HG03097 (cell line): ENCODE data around the gene GRAMD2A.
A peak's percentile ranks its signal among the peaks of the same experiment; 100 is the strongest.

Source experiments
- ATAC-seq: cut with Tn5 transposase; IDR thresholded peaks from one replicate; pipeline ENCODE4 v1.9.1; 2021; ENCODE audit not compliant: unreplicated experiment, low FRiP score

The GRAMD2A gene

DNA sequence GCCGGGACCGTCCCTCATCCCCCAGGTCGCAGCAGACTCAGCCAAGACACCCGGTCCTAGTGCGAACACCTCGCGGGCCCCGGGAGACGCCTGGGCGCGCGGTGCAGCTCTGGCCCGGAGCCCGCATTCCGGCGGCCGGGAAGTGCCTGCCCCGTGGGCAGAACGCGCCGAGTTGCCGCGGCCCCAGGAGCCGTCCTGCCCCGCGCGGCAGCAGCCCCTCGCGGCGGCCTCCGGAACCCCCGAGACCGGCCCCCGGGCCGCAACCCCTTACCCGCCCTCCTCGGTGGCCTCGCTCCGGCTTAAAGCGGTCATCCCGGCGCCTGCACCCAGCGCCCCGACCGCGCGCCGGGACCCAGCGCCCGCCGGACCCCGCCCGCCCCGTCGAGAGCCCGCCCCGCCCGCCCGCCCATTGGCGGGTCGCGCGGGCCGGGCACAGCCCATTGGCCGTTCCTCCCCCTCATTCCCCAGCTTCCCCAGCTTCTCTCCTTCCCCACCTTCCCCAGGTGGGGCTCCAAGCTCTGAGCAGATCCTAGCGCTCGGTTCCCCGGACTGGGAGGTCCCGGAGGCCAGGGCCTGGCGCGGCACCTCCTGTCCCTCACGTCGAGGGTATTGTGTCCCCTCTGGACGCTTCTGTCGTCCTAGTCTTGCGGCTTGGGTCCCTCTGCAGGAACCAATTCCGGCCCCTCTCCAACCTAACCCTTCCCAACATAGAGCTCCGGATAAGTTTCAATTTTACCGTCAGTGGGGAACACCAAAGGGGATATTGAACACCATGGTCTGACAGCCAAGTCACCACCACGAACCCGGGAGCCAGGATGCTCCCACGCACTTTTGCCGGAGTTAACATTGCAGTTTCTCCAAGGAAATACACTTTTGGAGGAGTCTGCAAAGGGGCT, at the start of gene GRAMD2A:
TSS of gene GRAMD2A (minus strand) at position 328 of the 896 bp plus-strand sequence.
- no peak for ATAC-seq

DNA sequence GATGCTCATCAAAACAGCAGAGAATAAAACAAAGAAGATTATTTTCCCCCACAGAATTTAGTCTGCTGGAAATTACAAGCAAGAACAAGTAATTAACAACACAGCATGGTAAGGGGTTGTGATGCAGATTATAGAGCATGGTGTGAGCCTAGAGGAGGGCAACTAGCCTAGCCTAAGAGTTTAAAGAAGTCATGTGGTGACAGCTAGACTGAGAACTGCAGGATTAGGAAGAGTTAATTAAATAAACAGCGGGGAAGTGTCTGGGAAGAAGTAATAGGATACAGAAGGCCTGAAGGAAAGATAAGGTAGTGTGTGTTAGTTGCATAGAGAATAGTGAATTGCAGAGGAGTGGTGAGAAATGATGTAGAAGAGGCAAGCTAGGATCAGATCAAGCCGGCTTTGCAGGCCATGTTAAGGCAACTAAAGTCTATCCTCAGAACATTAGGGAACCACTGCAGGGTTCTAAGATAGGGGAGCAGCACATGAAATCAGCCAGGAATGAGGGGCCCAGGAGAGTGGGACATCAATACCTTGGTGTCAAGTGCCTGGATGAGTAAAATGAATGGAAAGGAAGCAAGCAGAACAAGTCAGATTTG, 45.3 kb upstream of the GRAMD2A start:
- ATAC-seq = no peak

DNA sequence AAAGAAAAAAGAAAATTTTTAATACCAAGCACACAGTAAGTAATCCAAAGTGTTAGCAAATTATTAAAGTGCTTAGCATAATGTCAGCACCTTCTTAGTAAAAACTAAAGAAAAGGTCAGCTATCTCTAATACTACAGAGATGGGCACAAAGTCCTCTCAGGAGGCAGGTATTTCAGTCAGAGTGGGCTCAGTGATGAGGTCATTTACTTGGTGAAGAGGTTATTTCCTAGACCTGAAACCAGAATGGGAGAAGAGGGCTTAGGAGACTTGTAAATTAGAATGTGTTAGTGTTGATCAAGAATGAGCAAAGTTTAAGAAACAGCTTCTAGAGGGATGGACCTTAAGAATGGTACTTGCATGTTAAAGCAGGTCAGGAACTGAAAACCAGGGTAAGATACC, 42.1 kb upstream of the GRAMD2A start:
- no peak for ATAC-seq

DNA sequence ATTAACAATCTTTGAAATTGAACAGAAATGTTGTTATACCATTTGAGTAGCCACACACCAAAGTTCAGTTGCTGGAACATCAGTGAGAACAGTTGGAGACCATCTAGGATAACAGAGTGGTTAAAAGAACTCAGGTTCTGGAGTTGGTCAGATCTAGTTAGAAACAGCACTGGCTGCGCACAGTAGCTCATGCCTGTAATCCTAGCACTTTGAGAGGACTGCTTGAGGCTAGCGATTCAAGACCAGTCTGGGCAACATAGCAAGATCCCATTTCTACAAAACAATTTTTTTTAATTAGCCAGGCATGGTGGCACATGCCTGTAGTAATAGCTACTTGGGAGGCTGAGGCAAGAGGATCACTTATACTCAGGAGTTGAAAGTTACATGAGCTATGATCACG, 41.0 kb upstream of the GRAMD2A start:
- ATAC-seq = no peak

GRCh38 chr15:72237853-72238224, 40.3 kb upstream of the GRAMD2A start:
- no peak for ATAC-seq

- ATAC-seq = peak; percentile 63
Measured at GRCh38 chr15:72237029-72237852, 39.7 kb upstream of the GRAMD2A start.

- ATAC-seq = no peak
Measured at GRCh38 chr15:72236381-72237003, 38.9 kb upstream of the GRAMD2A start.

DNA sequence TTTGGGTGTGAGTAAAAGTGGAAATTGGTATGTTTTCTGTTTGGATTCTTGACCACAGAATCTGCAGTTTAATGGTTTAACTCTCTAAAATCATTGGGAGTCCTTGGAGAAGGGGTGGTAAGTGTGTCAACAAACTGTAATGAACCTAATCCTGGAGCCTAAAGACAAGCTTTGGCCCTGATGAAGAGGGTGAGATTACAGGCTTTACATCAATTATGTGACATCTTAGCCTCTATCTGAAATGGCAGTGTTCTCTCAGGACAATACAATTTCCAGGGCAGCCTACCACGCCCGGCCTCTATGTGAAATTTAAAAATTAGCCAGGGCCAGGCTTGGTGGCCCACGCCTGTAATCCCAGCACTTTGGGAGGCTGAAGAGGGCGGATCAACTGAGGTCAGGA, 37.7 kb upstream of the GRAMD2A start:
- ATAC-seq = no peak

DNA sequence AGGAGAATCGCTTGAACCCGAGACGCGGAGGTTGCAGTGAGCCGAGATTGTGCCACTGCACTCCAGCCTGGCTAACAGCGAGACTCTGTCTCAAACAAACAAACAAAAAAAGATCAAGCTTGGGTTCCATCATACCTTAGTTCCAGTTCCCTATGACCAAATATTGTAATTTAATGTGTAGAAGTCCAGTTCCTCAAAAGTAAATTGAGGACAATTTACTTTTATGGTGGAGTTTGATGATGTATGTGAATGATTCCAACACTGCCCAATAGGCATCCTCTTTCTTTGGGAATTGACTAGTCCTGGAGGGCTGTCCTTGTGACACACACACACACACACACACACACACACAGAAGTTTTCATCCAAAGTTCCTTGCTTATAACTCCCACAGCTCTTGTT, 36.2 kb upstream of the GRAMD2A start:
- ATAC-seq = no peak

DNA sequence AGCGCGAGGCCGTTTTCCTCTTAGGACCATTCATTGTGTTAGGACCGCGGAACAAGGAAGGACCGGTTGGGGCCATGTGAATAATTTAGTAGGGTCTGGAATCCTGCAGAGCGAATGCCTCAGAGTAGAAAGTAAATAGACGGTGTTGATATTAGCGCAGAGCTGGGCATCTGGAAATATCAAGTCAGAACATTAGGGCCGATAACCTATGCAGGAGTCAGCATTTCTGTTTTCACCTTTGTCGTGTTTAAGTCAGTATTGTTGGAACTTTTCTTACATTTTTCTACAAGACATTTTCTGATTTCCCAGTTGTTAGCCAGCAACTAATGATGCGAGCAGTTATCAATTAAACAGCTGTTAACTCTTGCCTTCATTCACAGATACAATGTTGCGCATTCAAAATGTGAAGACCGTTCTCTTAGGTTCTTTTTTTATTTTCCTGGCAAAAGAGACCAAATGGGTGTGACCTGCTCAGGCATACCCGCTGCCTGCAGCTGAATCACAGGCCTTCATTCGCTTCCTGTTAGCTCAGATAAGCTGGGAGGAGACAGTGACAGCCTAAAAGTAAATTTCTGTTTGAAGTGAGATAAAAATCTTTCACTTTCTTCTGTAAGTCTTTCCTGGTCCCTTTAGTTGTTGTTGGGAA, 34.4 kb upstream of the GRAMD2A start:
- no peak for ATAC-seq

GRCh38 chr15:72231066-72231832, 33.7 kb upstream of the GRAMD2A start, which contains the start of gene PKM:
Gene PKM, minus strand, starts transcription at chr15:72231190. Its CDS starts 12,093 bp downstream, at chr15:72219097.
- ATAC-seq = peak; percentile 41

DNA sequence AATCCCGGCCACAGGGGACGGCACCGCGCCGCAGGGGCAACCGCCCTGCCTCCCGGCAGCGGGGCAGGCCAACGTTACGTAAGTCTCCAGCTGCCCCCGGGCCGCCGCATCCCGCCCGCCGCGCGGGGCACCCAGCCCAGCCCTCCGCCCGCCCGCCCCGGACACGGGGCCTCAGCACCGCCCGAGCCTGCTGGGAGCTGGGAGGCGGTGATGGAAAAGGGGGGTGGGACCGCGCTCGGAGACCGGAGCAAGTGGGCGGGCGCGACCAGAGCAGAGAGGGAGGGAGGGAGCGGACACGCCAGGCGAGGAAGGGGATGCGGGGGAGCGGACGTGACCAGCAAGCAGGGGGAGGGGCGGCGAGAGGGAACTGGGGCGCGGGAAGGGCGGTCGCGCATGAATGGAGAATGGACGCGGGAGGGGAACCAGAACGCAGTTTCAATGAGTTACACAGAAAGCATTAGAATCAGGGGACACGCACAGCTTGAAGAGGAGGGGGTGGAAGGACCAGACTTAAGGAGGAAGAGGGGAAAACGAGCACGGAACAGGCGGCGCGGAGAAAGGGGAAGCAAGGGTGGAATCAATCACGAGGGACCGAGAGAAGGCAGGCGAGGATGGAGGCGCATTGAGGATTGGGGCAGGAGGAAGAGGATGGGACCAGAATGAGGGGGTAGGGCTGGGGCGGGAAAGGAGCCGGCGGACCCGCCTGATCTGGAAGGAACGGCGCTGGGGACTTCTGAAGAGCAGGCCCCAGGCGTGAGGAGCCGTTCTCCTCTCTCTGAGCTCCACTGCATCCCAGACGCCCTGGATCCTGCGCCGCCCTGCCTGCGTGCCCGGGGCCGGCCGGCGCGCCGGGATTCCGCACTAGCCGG, 32.8 kb upstream of the GRAMD2A start:
- ATAC-seq = no peak

DNA sequence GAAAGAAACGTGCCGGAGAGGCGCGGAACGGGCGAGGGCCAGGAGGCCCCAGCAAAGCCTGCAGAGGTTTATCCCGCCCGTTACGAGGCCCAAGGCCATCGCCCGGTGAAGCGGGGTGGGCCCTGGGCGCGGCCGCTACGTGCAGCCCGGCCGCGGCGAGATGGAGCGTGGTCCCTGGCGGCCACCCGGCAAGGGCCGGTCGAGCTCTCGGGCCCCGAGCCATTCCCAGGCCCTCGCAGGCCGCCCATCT, 32.3 kb upstream of the GRAMD2A start:
- ATAC-seq = no peak

DNA sequence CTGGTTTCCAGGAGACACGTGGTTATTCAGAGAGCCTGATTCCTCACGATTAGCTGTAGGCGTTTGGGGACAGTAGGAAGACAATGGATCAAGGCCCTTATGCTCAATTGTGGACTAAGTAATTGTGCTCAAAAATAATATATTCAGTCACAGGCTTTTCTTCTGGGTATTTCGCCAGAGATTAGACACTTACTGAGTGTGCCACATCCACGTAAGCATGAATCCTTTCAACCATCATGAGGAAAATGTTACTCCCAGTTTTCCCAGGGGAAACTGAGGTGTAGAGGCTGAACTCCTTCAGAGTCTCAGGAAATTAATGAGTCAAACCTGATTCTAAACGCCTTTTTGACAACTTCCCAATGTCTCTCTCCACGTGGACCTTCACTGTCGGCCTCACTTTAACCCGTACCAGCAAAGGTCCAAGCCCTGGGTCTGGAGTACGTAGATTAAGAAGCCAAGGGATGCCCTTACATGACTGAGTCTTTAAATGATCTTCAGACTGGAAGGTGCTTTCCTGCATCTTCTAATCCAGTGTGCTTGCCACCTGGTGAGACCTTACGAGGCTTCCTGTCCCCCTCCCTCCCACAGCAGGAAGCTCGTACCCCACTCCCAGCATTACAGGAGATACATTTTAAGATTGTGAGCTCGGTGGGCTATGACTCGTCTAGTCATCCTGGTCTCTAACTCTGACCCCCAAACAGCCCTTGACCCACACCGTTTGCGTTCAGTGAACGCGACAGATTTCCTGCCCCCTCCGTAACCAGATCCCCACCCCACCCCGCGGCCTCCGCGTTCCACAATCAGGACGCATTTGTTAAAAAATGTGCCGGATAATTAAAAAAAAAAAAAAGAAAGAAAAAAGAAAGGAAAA, 31.7 kb upstream of the GRAMD2A start:
- no peak for ATAC-seq

- no peak for ATAC-seq
Measured at GRCh38 chr15:72227720-72228119, 30.1 kb upstream of the GRAMD2A start.

DNA sequence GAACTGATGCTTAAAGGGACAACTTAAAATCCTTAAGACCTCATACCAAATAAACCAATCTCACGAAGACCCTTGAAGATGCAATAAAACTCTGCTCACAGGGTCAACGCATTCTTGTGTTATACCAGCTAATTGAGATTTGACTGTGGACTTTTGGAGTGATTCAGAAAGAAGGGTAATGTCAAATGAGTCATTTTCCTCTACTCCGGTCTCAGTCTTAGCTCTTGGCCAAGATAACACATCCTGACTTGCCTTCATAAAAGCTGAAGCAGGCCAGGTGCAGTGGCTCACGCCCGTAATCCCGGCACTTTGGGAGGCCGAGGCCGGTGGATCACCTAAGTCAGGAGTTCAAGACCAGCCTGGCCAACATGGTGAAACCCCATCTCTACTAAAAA, 29.6 kb upstream of the GRAMD2A start:
- ATAC-seq = no peak

GRCh38 chr15:72223278-72223677, 25.7 kb upstream of the GRAMD2A start:
- ATAC-seq = no peak

DNA sequence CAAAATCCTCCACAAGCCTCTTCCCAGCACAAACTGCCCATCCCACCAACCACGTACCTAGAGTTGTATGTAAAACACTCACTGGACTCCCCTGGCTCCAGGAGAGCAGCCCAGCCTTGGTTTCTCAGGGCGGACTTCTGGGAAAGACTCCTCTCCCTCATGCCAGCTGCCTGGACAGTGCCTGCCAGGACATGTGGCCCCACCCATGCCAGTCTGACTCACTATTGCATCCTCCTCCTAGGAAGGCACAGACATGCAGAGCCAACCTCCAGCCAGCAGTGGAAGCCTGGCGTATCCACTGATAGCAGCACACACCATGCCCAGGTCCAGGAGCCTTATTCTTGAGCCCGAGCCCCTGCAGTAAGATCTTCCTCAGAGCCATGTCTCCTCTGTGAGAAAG, 24.8 kb upstream of the GRAMD2A start:
- no peak for ATAC-seq
